SH-SY5Y (cell line): ENCODE data around the gene ADAMTS2.

Experiments
- GATA2 ChIP-seq: IDR thresholded peaks from 2 replicates; pipeline ENCODE4 v1.6.1; 2011; ENCODE audit warnings: mild to moderate bottlenecking, low read depth, low read length
- GATA3 ChIP-seq: IDR thresholded peaks from 2 replicates; pipeline ENCODE4 v1.6.1; 2011; ENCODE audit warnings: low read depth, mild to moderate bottlenecking, low read length, moderate library complexity

DNA sequence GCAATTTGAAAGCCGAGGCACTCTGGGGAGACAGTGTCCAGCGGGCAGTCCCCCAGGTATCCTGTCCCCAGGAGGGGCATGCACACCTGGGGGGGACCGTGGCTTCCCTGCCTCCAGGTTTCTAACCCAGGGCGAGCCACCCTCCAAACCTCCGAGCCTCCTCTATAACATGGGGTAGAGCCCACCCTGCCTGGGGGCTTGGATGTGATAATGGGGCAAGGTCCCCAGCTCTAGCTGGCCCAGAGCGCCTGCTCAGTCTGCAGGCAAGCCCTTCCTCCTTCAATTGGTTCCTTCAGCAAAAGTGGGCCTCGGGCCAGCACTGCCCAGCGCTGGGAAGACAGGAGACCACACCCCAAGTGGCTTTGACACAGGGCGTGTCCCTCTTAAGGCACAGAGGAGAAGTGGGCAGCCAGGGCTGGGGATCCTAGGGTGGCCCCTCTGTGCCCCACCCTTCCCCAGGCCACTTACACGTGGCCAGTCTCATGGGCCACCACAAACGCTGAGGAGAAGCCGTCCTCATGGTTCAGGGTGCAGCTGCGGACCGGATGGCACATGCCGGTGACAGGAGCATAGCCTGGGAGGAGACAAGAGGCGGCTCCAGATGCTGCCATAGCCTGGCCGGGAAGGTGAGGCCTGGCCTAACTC is 190.8 kb downstream of the ADAMTS2 start:
- TF ChIP-seq GATA2 = no peak
- no peak for TF ChIP-seq GATA3
